NCI-H82 (cell line): Measurements from ENCODE around the gene CLCNKA.
"Not testable (repeated sequence)": the region's sequence is repeated elsewhere in the genome, so short reads cannot be mapped to it uniquely, and the experiment has no call there.

Experiments used
- DNase-seq: peaks from one replicate; lab custom pipeline; 2025; lab: John Stamatoyannopoulos, UW

Gene CLCNKA

DNA sequence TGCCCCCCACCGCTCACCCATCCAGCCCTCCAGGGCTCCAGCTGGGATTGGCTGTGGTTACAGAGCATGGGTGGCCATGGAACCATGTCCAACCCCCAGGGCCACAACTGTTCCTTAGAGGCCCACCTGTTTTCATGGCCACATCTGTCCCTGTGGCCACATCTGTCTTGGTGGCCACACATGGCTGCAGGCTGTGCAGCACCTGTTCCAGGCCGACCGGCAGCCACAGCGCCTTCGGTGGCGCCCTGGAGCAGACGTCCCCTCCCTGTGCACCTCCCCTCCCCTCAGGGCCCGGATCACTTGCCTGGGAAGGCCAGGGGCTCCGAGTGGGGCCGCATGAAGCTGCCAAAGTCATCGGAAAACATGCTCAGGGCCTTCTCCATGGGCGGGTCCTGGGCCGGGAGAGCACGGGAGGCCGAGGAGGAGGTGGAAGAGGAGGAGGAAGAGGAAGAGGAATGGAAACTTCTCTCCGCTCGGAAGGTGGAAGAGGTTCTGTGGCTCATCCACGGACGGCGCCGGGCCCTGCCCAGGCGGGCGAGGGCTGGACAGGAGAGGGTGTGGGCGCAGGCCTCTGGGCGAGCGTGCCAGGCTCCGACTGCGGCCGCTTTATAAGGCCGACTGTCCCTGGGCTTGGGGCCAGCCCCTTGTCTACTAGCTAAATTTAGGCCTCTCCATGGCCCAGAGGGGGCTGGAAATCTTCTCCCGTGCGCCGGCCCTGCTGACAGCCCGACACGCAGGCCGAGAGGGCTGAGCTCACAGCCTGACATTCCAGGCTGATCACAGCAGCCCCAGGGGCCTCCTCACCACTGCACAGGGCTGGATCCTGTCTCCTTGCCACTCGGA, 4.2 kb upstream of the CLCNKA start, which contains the start of gene HSPB7:
Gene HSPB7 (minus strand): TSS at position 583 of the 843 bp plus-strand sequence. CDS start 80 bp downstream, at position 503.
- DNase-seq, result no peak

DNA sequence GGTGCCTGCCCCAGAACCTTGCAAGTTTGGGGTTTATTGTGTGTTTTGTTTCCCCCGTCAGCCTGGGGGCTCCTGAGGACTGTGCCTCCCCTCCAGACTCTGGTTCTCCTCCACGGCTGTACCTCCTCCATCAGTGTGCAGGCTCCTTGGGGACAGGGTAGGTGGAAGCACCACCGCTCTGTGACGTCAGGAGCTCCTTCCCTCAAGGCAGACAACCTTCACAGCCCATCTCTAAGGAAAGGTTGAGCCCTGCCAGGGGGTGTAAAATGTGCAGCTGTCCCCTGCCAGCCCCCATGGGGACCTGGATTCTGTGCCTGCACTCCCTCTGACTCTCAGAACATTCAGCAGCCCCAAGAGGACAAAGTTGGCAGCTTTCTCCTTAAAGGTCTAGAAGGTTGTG, 3.5 kb upstream of the CLCNKA start:
- no peak for DNase-seq

DNA sequence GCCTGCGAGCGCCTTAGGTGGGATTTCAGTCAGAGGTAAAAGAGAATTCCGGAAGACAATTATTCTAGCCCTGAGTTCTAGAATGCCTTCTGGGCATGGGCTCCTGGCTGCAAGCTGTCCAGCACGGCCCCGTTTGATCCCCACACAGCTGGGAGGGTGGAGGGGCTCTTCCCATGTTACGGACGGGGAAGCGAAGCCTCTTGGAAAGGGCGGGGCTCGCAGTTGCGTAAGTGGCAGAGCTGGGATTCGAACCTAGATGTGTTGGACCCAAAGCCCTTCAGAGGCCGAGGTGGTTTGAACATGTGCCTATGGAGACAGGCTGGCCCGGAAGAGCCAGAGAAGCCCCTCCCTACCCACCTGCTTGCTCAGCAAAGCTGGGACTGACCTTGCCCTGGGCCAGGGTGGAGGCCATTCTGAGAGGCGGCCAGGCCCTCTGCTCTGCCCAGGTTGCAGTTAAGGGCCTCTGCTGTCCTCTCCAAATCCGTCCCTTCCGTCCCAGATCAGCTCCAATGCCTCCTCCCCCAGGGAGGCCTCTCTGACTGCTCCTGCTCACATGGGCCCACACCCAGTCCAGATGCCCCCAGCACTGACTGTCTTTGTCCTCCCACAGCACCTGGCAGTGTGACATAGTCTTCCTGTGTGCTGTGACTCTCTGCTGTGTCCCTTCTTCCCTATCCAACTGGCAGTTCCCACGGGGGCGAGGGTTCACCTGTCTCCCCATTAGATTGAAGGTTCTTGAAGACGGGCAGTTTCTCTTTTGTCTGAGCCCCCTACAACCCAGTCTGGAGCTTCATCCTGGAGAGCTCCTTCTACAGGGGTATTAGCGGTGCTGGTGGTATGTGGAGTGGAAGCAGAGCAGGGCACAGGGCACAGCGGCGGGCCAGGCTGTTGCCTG, 2.8 kb upstream of the CLCNKA start:
- no peak for DNase-seq

GRCh38 chr1:16019644-16020277, 2.1 kb upstream of the CLCNKA start:
- no peak for DNase-seq

GRCh38 chr1:16020325-16020724, 1.5 kb upstream of the CLCNKA start:
- no peak for DNase-seq

GRCh38 chr1:16020878-16021277, 958 bp upstream of the CLCNKA start:
- DNase-seq, result not testable (repeated sequence)

GRCh38 chr1:16022393-16022792, 557 bp downstream of the CLCNKA start:
- no peak for DNase-seq

GRCh38 chr1:16023050-16023653, 1.3 kb downstream of the CLCNKA start:
- DNase-seq, result no peak

DNA sequence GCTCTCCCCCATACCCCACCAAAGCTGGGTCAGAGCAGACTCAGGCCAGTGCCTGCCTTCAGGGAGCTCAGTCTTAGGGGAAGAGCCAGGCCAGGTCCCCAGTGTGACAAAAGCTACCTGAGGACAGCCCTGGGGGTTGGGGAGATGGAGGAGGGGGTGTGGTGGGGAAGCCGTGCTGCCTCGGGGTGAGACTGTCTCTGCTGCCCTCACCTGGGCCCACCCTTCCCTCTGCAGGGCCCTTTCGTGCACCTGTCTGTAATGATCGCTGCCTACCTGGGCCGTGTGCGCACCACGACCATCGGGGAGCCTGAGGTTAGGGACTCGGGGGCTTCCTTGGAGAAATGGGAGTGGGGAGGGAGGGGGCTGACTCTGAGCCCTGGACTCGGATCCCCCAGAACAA, 4.5 kb downstream of the CLCNKA start:
- not testable (repeated sequence) for DNase-seq

DNA sequence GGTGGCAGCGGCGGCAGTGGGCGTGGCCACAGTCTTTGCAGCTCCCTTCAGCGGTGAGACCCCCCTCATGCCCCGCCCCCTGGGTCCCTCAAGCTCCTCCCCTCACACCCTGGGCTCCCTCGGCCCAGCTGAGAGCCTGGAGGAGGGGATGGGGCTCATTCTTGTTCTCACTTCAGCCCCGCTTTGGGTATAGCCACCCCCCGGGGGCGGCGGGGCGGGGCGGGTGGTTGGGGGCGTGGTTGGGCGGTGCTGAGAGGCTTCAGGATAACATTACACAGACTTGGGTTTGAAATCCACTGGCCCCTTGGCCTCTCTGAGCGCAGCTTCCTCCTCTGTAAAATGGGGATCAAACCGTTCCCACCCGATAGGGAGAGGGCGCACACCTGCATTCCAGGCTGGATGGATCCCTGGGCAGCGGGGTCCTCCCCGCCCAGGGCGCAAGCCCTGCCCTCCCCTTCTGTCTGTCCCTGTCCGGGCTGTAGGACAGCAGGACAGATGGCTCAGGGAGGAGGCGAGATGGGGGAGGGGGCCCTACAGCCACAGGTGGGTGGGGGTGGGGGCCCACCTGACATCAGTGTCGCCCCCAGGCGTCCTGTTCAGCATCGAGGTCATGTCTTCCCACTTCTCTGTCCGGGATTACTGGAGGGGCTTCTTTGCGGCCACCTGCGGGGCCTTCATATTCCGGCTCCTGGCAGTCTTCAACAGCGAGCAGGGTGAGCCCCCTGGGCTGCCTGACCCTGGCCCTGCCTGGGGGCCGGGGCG, 5.1 kb downstream of the CLCNKA start:
- DNase-seq, result peak; percentile 86

DNA sequence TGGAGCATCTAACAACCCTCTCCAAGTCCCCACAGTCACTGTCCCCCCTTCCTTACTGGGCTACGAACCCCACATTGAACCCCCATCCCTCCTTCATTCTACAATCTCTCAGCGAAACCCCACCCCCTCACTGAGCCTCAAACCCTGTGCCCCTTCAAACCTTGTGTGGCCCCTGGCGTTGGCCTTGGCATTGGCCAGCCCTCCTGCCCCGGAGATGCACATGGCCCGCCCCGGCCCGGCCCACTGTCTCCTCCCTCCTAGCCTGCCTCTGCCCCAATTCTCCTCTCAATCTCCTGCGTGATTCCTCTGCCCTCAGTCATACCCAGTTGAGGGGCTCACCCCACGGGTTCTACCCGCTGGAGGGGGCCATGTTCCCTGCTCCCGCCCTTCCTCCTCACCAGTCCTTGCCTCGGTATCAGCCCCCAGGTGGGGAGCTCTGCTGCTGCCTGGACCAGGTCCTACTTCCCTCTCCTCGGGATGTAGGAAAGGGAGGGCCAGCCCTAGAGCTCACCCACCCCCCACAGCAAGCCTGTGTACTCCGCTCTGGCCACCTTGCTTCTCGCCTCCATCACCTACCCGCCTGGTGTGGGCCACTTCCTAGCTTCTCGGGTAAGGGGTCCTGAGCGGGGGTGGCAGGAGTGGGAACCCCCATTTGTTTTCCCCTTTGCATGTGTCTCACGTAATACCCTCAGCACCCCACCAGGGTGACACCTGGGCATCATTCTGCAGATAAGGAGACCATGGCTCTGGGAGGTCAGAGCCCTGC, 6.6 kb downstream of the CLCNKA start:
- DNase-seq, result no peak

DNA sequence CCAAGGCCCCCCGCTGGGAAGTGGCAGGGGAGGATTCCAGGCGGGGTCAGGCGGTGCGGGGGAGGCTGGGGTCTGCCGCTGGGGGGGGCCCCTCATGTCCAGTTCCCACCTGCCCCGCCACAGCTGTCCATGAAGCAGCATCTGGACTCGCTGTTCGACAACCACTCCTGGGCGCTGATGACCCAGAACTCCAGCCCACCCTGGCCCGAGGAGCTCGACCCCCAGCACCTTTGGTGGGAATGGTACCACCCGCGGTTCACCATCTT, 7.1 kb downstream of the CLCNKA start:
- not testable (repeated sequence) for DNase-seq

- no peak for DNase-seq
Observed at GRCh38 chr1:16029288-16029687, 7.5 kb downstream of the CLCNKA start.

GRCh38 chr1:16031551-16031950, 9.7 kb downstream of the CLCNKA start:
- DNase-seq, result no peak

DNA sequence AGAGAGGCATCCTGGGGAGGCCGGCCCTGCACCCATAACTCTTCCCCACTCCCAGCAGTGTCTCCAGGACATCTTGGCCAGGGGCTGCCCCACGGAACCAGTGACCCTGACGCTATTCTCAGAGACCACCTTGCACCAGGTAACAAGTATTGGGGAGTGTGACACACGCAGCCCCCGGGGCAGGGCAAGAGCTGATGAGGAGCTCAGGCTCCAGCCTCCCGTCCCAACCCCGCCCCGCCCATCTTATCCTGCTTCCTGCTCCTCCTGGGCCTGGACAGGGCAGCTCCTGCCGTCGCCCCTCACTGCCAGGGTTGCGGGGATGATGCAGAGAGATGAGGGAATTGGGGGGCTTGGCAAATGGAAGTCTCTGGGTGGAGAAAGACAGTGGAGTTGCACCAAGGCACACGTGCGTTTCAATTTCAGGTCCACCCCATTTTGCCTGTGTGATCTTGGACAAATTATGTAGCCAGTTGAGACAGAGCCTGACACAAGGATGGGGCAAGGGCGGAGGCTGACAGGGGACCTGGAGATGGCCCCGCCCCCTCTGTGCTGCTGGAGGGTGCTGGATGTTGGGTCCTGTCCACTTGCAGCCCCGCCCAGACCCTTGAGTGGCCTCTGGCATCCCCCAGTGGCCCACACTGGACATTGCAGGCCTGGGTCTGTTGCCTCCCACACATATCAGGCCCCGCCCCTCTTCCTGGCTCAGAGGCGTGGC, 10.7 kb downstream of the CLCNKA start:
- peak; percentile 97 for DNase-seq

GRCh38 chr1:16033103-16033632, 11.3 kb downstream of the CLCNKA start:
- DNase-seq, result not testable (repeated sequence)

GRCh38 chr1:16036461-16036860, 14.6 kb downstream of the CLCNKA start:
- not testable (repeated sequence) for DNase-seq

DNA sequence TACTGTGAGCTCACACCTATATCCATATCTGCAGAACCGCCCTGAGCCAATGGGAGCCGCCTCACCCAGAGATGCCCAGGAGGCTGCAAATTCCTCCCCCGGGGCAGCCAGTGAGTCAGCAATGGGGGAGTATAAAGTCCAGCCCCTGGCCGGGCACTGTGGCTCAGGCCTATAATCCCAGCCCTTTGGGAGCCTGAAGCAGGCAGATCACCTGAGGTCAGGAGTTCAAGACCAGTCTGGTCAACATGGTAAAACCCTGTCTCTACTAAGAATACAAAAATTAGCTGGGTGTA, 16.7 kb downstream of the CLCNKA start:
- DNase-seq, result no peak

DNA sequence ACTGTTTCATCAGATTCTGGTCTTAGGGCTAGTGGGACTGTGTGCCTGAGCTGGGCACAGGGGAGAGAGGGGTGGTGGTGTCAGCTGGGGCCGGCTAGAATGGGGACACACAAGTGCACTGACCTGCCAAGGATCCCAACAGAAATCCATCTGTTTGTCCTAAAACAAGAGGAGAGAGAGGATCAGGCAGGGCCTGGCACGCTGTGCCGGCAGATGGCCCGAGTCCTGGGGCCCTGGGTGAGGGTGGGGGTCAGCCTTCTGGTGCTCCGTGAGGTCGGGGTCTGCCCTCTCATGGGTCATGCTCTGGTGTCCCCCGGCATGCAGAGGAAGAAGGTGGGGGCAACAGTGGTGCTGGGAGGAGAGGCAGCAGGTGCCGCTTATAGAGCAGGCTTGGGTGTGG, 18.0 kb downstream of the CLCNKA start:
- DNase-seq, result not testable (repeated sequence)

- DNase-seq, result no peak
Observed at GRCh38 chr1:16041200-16041599, 19.4 kb downstream of the CLCNKA start.
